SK-N-SH (cell line): Measurements from ENCODE around the gene NRP2. TPM values are rescaled to one million over a fixed set of nuclear protein-coding genes. Genes with fewer than 3 reads are reported as not detected.
A peak's percentile ranks its signal among the peaks of the same experiment; 100 is the strongest.

Experiments used
- CTCF ChIA-PET: fragments of 300-600, 350-600 bp; formaldehyde crosslinking; extraction: SDS; loops from one replicate; lab custom pipeline; 2021; lab: Yijun Ruan, JAX
- POLR2A ChIA-PET: fragments of 350-600 bp; sonication (Branson Sonifier 250); formaldehyde crosslinking; extraction: SDS; loops from one replicate; lab custom pipeline; 2020; ENCODE audit warnings: antibody characterized with exemption, inconsistent platforms; lab: Yijun Ruan, JAX
- DNase-seq: peaks from one replicate; pipeline ENCODE4 v3.0.0; 2012
- H2AFZ ChIP-seq: fragments of 200-600 bp; sonication (generic); 2 replicates; pipeline ENCODE4 v1.8.1; 2016; ENCODE audit warnings: antibody characterized with exemption, mild to moderate bottlenecking, low read depth
- H3F3A ChIP-seq: fragments of 200-600 bp; sonication (generic); replicated peaks from 2 replicates; pipeline ENCODE3; 2016; ENCODE audit warnings: antibody characterized with exemption, mild to moderate bottlenecking; ENCODE audit not compliant: insufficient read depth
- H3K27ac ChIP-seq, 2 experiments: fragments of 200-500 bp in 1 of 2; fragments of 200-600 bp in 1 of 2; sonication (Bioruptor generic) in 1 of 2; sonication (generic), shearing (Covaris generic) in 1 of 2; 2 replicates each; pipeline versions ENCODE4 v1.5.1 to v1.6.1; 2014 to 2016; ENCODE audit warnings: low read depth in 2 of 2, inconsistent platforms in 1 of 2, low read length in 1 of 2, mild to moderate bottlenecking in 1 of 2, mixed read lengths in 1 of 2
- H3K27me3 ChIP-seq: fragments of 200-600 bp; sonication (generic), shearing (Covaris generic); 2 replicates; pipeline ENCODE4 v1.6.1; 2016; ENCODE audit warnings: mixed run types; ENCODE audit not compliant: insufficient read depth
- H3K36me3 ChIP-seq, 2 experiments: fragments of 200-500 bp in 1 of 2; fragments of 200-600 bp in 1 of 2; sonication (Bioruptor generic) in 1 of 2; sonication (generic) in 1 of 2; replicated peaks in 1 of 2; 2 replicates each; pipeline versions ENCODE3 to v1.5.1; 2014 to 2016; ENCODE audit warnings: low read length in 1 of 2, mild to moderate bottlenecking in 1 of 2; ENCODE audit not compliant: insufficient read depth in 2 of 2, control insufficient read depth in 1 of 2
- H3K4me1 ChIP-seq, 2 experiments: fragments of 200-500 bp in 1 of 2; fragments of 200-600 bp in 1 of 2; sonication (Bioruptor generic) in 1 of 2; sonication (generic), shearing (Covaris generic) in 1 of 2; 2 replicates each; pipeline versions ENCODE4 v1.5.1 to v1.6.1; 2014 to 2016; ENCODE audit warnings: low read depth in 1 of 2, low read length in 1 of 2, mixed run types in 1 of 2; ENCODE audit not compliant: insufficient read depth in 2 of 2, control insufficient read depth in 1 of 2
- H3K4me2 ChIP-seq: fragments of 200-600 bp; sonication (generic), shearing (Covaris generic); 2 replicates; pipeline ENCODE4 v1.6.1; 2017; ENCODE audit warnings: mixed run types
- H3K4me3 ChIP-seq, 2 experiments: fragments of 200-500 bp in 1 of 2; fragments of 200-600 bp in 1 of 2; sonication (Bioruptor generic) in 1 of 2; sonication (generic), shearing (Covaris generic) in 1 of 2; 2 replicates each; pipeline versions ENCODE4 v1.5.1 to v1.8.1; 2014 to 2016; ENCODE audit warnings: low read depth in 2 of 2, inconsistent platforms in 1 of 2, low read length in 1 of 2, mild to moderate bottlenecking in 1 of 2, mixed read lengths in 1 of 2, moderate library complexity in 1 of 2
- H3K79me2 ChIP-seq: fragments of 200-600 bp; sonication (generic); 2 replicates; pipeline ENCODE4 v1.8.1; 2017; ENCODE audit warnings: mild to moderate bottlenecking; ENCODE audit not compliant: insufficient read depth
- H3K9ac ChIP-seq: fragments of 200-600 bp; sonication (generic); 2 replicates; pipeline ENCODE4 v1.6.1; 2017; ENCODE audit warnings: mixed run types
- H3K9me2 ChIP-seq: fragments of 200-600 bp; sonication (generic); 2 replicates; pipeline ENCODE4 v1.6.1; 2017; ENCODE audit warnings: mixed run types
- H3K9me3 ChIP-seq: fragments of 200-600 bp; sonication (generic); 2 replicates; pipeline ENCODE4 v1.6.1; 2017; ENCODE audit warnings: mixed run types, mild to moderate bottlenecking, moderate library complexity
- H4K20me1 ChIP-seq: fragments of 200-600 bp; sonication (generic); 2 replicates; pipeline ENCODE4 v1.6.1; 2017; ENCODE audit warnings: mild to moderate bottlenecking, mixed run types; ENCODE audit not compliant: insufficient read depth
- EP300 ChIP-seq, 2 experiments: IDR thresholded peaks; 2 replicates each; pipeline versions ENCODE4 v1.4.0 to v1.6.1; 2012; ENCODE audit warnings: borderline replicate concordance in 1 of 2, low read depth in 1 of 2, low read length in 1 of 2
- FOSL2 ChIP-seq: IDR thresholded peaks from 2 replicates; pipeline ENCODE4 v1.4.0; 2012; ENCODE audit warnings: low read depth, mild to moderate bottlenecking, moderate library complexity, borderline replicate concordance
- FOXM1 ChIP-seq: IDR thresholded peaks from 2 replicates; pipeline ENCODE4 v1.4.0; 2012; ENCODE audit warnings: low read depth, mild to moderate bottlenecking
- JUND ChIP-seq: IDR thresholded peaks from 2 replicates; pipeline ENCODE4 v1.4.0; 2012
- MXI1 ChIP-seq: IDR thresholded peaks from 2 replicates; pipeline ENCODE4 v1.6.1; 2012; ENCODE audit warnings: mild to moderate bottlenecking, low read depth, low read length, improper control_type of control experiment
- NRF1 ChIP-seq: IDR thresholded peaks from 2 replicates; pipeline ENCODE4 v1.6.1; 2012; ENCODE audit warnings: low read depth, mild to moderate bottlenecking, low read length
- POLR2AphosphoS5 ChIP-seq: IDR thresholded peaks from 2 replicates; pipeline ENCODE4 v1.6.1; 2012; ENCODE audit warnings: low read depth, low read length
- RCOR1 ChIP-seq: fragments of 150-350 bp; IDR thresholded peaks from 2 replicates; pipeline ENCODE4 v1.6.1; 2017; ENCODE audit warnings: antibody characterized with exemption, low read length
- RFX5 ChIP-seq: IDR thresholded peaks from 2 replicates; pipeline ENCODE4 v1.6.1; 2012; ENCODE audit warnings: mild to moderate bottlenecking, improper control_type of control experiment, low read length
- RXRA ChIP-seq: IDR thresholded peaks from 2 replicates; pipeline ENCODE4 v1.4.0; 2012; ENCODE audit warnings: low read depth, mild to moderate bottlenecking, borderline replicate concordance
- SIN3A ChIP-seq: IDR thresholded peaks from 2 replicates; pipeline ENCODE4 v1.6.1; 2012; ENCODE audit warnings: low read depth, mild to moderate bottlenecking, low read length, moderate library complexity, borderline replicate concordance
- TCF12 ChIP-seq: IDR thresholded peaks from 2 replicates; pipeline ENCODE4 v1.4.0; 2012
- TEAD4 ChIP-seq: IDR thresholded peaks from 2 replicates; pipeline ENCODE4 v1.4.0; 2012; ENCODE audit warnings: mild to moderate bottlenecking, borderline replicate concordance; ENCODE audit not compliant: insufficient read depth
- YY1 ChIP-seq: IDR thresholded peaks from 2 replicates; pipeline ENCODE4 v1.4.0; 2012; ENCODE audit warnings: low read depth, mild to moderate bottlenecking
- WGBS: methylation state at CpG from one replicate; pipeline ENCODE4 v1.1.6; 2017; ENCODE audit warnings: low lambda C conversion rate; 5-methylcytosine and 5-hydroxymethylcytosine counted together
- polyA plus RNA-seq, 3 experiments: library from polyadenylated mRNA; depleted of rRNA; stranded (reverse); fragments of >200 nt; gene quantifications; 2 replicates each; pipeline ENCODE4 v1.2.3, GENCODE V29; 2012
- TF ChIP-seq, protein P1 (sequence below): IDR thresholded peaks from 2 replicates; pipeline ENCODE4 v1.4.0; 2012; ENCODE audit warnings: low read depth
- TF ChIP-seq, protein P2 (sequence below): IDR thresholded peaks from 2 replicates; pipeline ENCODE4 v1.4.0; 2012; ENCODE audit warnings: low read depth, borderline replicate concordance
- TF ChIP-seq, protein P3 (sequence below): IDR thresholded peaks from 2 replicates; pipeline ENCODE4; 2012

NRP2 gene
- polyA plus RNA-seq, 1 of the 3 experiments (the other 2 are of a cell fraction), result 68.8 TPM

DNA sequence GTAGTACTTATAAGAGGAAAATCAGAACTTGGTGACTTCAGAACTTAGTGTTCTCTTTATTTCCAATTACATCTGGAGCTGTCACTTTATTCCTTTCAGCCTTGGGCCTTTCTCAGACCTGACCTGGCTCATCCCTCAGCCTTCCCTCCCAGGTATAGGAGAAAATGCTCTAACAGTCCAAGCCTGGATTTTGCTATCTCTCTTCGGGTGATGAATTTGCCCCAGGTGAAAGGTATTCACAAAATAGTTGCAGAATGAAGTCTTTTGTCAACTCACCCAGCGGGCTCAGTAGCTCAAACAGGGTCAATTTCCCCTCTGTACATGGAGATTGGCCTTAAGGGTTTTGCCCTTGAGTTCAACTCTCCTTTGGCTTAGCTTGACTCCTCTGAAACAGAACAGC is 12.0 kb downstream of the NRP2 start:
- TF ChIP-seq RFX5 (no peak), MXI1 (no peak), YY1 (no peak), POLR2AphosphoS5 (no peak), RXRA (no peak)
- TF ChIP-seq, protein P1, sequence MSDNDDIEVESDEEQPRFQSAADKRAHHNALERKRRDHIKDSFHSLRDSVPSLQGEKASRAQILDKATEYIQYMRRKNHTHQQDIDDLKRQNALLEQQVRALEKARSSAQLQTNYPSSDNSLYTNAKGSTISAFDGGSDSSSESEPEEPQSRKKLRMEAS, result no peak
- TF ChIP-seq, all 33 proteins: peak for 0
- Histone ChIP-seq H3K9me3 (no peaks in the 10 kb centered on the region), H3K36me3 (peaks cover 4 to 11% of the 10 kb centered on the region in 2 experiments), H3F3A (peaks cover 47% of the 10 kb centered on the region), H4K20me1 (no peaks in the 10 kb centered on the region), H3K79me2 (peaks cover 80% of the 10 kb centered on the region), H3K4me1 (peaks cover 11 to 39% of the 10 kb centered on the region in 2 experiments; a peak in 3 of 4 replicates), H3K9ac (no peak overlapping the region), H3K4me2 (no peak overlapping the region; the same call in 1 of the 2 replicates), H3K27me3 (no peaks in the 10 kb centered on the region), H3K4me3 (no peak overlapping the region), H2AFZ (no peak overlapping the region), H3K27ac (peak overlapping the region in 1 of 2 experiments; percentile 98; a peak in 1 of 4 replicates), H3K9me2 (no peaks in the 10 kb centered on the region)
- no peak for DNase-seq
- CTCF ChIA-PET, result no interaction called here
- POLR2A ChIA-PET, result no interaction called here
- WGBS, result 89% methylated on average over 2 of the region's 2 CpGs

DNA sequence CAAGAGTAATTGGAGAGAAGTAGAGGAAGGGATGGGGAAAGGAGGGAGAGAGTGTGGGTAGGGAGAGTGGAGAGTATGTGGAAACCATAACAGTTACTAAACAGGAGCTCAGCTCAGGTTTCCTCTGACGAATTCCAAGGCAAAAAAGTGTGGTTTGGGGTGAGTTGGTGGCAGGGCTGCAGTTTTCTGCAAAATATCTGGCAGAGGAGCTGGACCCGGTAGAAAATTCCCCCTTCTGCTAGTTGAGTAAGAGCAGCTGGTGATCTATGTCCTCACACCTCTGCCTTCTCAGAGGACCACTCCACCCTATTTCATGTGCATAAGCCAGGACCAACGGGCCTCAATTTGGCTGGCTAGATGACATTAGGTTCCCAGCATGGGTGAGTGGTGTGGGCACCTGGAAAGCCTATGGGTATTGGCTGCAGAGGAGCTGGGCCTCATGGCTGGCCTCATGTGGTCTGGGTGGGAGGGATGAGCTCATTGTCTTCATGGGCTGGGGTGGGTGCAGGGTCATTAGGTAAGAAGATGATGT is 13.2 kb downstream of the NRP2 start:
- no peaks in the 10 kb centered on the region for H3K9me2 ChIP-seq
- H3K4me1 ChIP-seq, result peaks cover 16 to 51% of the 10 kb centered on the region in 2 experiments
- H3K27me3 ChIP-seq, result no peaks in the 10 kb centered on the region
- no peak overlapping the region for H2AFZ ChIP-seq
- H3K9me3 ChIP-seq, result no peaks in the 10 kb centered on the region
- no peak for DNase-seq
- H3K9ac ChIP-seq, result peak overlapping the region; percentile 39; the same call in 1 of the 2 replicates
- no peak overlapping the region for H3K4me3 ChIP-seq
- POLR2A ChIA-PET, result no interaction called here
- peak overlapping the region; percentile 32; the same call in 1 of the 2 replicates for H3K4me2 ChIP-seq
- H3K36me3 ChIP-seq, result peaks cover 5 to 11% of the 10 kb centered on the region in 2 experiments
- TF ChIP-seq RXRA (0 out of 2 replicates have a peak, but pooled peaks have one; percentile 10), NRF1 (no peak), TEAD4 (peak; percentile 30; the same call in 1 of the 2 replicates), TCF12 (peak; percentile 49; the same call in 1 of the 2 replicates), EP300 (IDR thresholded peaks at IDR 0.05; ENCODE audit: borderline replicate concordance in 1 of 2, low read depth in 1 of 2, low read length in 1 of 2) (peak in 1 of 2 experiments; percentile 32; a peak in 1 of 4 replicates), POLR2AphosphoS5 (0 out of 2 replicates have a peak, but pooled peaks have one; percentile 15), JUND (0 out of 2 replicates have a peak, but pooled peaks have one; percentile 16), FOSL2 (0 out of 2 replicates have a peak, but pooled peaks have one; percentile 6), FOXM1 (no peak), RCOR1 (no peak), SIN3A (no peak)
- TF ChIP-seq, protein P2, sequence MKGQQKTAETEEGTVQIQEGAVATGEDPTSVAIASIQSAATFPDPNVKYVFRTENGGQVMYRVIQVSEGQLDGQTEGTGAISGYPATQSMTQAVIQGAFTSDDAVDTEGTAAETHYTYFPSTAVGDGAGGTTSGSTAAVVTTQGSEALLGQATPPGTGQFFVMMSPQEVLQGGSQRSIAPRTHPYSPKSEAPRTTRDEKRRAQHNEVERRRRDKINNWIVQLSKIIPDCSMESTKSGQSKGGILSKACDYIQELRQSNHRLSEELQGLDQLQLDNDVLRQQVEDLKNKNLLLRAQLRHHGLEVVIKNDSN, result no peak
- TF ChIP-seq, protein P3, sequence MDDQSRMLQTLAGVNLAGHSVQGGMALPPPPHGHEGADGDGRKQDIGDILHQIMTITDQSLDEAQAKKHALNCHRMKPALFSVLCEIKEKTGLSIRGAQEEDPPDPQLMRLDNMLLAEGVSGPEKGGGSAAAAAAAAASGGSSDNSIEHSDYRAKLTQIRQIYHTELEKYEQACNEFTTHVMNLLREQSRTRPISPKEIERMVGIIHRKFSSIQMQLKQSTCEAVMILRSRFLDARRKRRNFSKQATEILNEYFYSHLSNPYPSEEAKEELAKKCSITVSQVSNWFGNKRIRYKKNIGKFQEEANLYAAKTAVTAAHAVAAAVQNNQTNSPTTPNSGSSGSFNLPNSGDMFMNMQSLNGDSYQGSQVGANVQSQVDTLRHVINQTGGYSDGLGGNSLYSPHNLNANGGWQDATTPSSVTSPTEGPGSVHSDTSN, result peak; percentile 36; the same call in 1 of the 2 replicates
- H3F3A ChIP-seq, result peaks cover 60% of the 10 kb centered on the region
- no peaks in the 10 kb centered on the region for H4K20me1 ChIP-seq
- H3K79me2 ChIP-seq, result peaks cover 71% of the 10 kb centered on the region
- CTCF ChIA-PET, result interaction anchor here (1.0 to 1.9 kb wide), 4 partner anchors 78 to 824 kb away, joined by 3 to 6 read pairs (median 3); no protein-coding TSS in a partner anchor
- WGBS, result 17% methylated on average over 3 of the region's 3 CpGs
- peak overlapping the region; percentile 51 to 98 for H3K27ac ChIP-seq
